H9 (cell line): Measurements from ENCODE around the gene GAGE13. TPM values are rescaled to one million over a fixed set of nuclear protein-coding genes. Genes with fewer than 3 reads are reported as not detected.
"Not testable (repeated sequence)": the region's sequence is repeated elsewhere in the genome, so short reads cannot be mapped to it uniquely, and the experiment has no call there.

Experiments used
- DNase-seq: peaks from one replicate; pipeline ENCODE4 v3.0.0-alpha.2; 2017
- H2AFZ ChIP-seq: one replicate; pipeline ENCODE4 v1.6.1; 2013; ENCODE audit warnings: mild to moderate bottlenecking, low read length, control low read depth, moderate library complexity
- H2AK5ac ChIP-seq: 2 replicates; pipeline ENCODE4 v1.6.1; 2013; ENCODE audit warnings: low read length, control low read depth, mixed read lengths; ENCODE audit not compliant: insufficient read length
- H2BK120ac ChIP-seq: one replicate; pipeline ENCODE4 v1.6.1; 2013; ENCODE audit warnings: low read depth, mild to moderate bottlenecking, low read length, control low read depth, inconsistent platforms; ENCODE audit not compliant: poor library complexity, severe bottlenecking
- H2BK12ac ChIP-seq: 2 replicates; pipeline ENCODE4 v1.6.1; 2013; ENCODE audit warnings: low read length, control low read depth, mixed read lengths, low read depth; ENCODE audit not compliant: insufficient read length
- H2BK15ac ChIP-seq: 2 replicates; pipeline ENCODE4 v1.6.1; 2013; ENCODE audit warnings: low read depth, low read length, control low read depth
- H2BK20ac ChIP-seq: one replicate; pipeline ENCODE4 v1.6.1; 2013; ENCODE audit warnings: low read depth, mild to moderate bottlenecking, low read length, control low read depth, inconsistent platforms; ENCODE audit not compliant: poor library complexity, severe bottlenecking
- H2BK5ac ChIP-seq: 2 replicates; pipeline ENCODE4 v1.6.1; 2013; ENCODE audit warnings: low read length, control low read depth, mixed read lengths; ENCODE audit not compliant: insufficient read length
- H3K14ac ChIP-seq: 2 replicates; pipeline ENCODE4 v1.6.1; 2013; ENCODE audit warnings: low read length, control low read depth; ENCODE audit not compliant: insufficient read depth
- H3K18ac ChIP-seq: 2 replicates; pipeline ENCODE4 v1.6.1; 2013; ENCODE audit warnings: low read depth, mild to moderate bottlenecking, mixed read lengths, low read length, control low read depth; ENCODE audit not compliant: insufficient read length
- H3K23ac ChIP-seq: 2 replicates; pipeline ENCODE4 v1.6.1; 2013; ENCODE audit warnings: low read length, control low read depth, mixed read lengths, low read depth; ENCODE audit not compliant: insufficient read length
- H3K23me2 ChIP-seq: 2 replicates; pipeline ENCODE4 v1.6.1; 2013; ENCODE audit warnings: low read depth, mild to moderate bottlenecking, mixed read lengths, low read length, control low read depth; ENCODE audit not compliant: insufficient read length, poor library complexity, severe bottlenecking
- H3K27ac ChIP-seq: 2 replicates; pipeline ENCODE4 v1.5.1; 2013; ENCODE audit warnings: low read length, control low read depth, mixed read lengths, low read depth; ENCODE audit not compliant: insufficient read length
- H3K27me3 ChIP-seq: 2 replicates; pipeline ENCODE4 v1.6.1; 2013; ENCODE audit warnings: low read length, control low read depth, inconsistent platforms; ENCODE audit not compliant: insufficient read depth
- H3K4ac ChIP-seq: 2 replicates; pipeline ENCODE4 v1.6.1; 2013; ENCODE audit warnings: low read depth, mild to moderate bottlenecking, control low read depth, inconsistent platforms, low read length, moderate library complexity
- H3K4me1 ChIP-seq: 2 replicates; pipeline ENCODE4 v1.6.1; 2013; ENCODE audit warnings: low read length, control low read depth, inconsistent platforms; ENCODE audit not compliant: insufficient read depth
- H3K4me2 ChIP-seq: 2 replicates; pipeline ENCODE4 v1.6.1; 2013; ENCODE audit warnings: low read length, control low read depth, mixed read lengths; ENCODE audit not compliant: insufficient read length, insufficient read depth
- H3K56ac ChIP-seq: 2 replicates; pipeline ENCODE4 v1.6.1; 2013; ENCODE audit warnings: low read depth, mild to moderate bottlenecking, mixed read lengths, low read length, control low read depth; ENCODE audit not compliant: insufficient read length
- H3K79me1 ChIP-seq: 2 replicates; pipeline ENCODE4 v1.6.1; 2013; ENCODE audit warnings: low read depth, mild to moderate bottlenecking, moderate library complexity, low read length, control low read depth, inconsistent platforms; ENCODE audit not compliant: insufficient read depth, poor library complexity, severe bottlenecking
- H3K79me2 ChIP-seq: 2 replicates; pipeline ENCODE4 v1.6.1; 2013; ENCODE audit warnings: low read length, control low read depth, inconsistent platforms; ENCODE audit not compliant: insufficient read depth
- H3K9ac ChIP-seq: 2 replicates; pipeline ENCODE4 v1.6.1; 2013; ENCODE audit warnings: low read length, control low read depth, mixed read lengths; ENCODE audit not compliant: insufficient read length; ENCODE audit errors: extremely low read depth
- H3K9me3 ChIP-seq: one replicate; pipeline ENCODE4 v1.6.1; 2013; ENCODE audit warnings: low read depth, low read length, inconsistent platforms; ENCODE audit not compliant: control insufficient read depth
- H3T11ph ChIP-seq: one replicate; pipeline ENCODE4 v1.6.1; 2013; ENCODE audit warnings: mild to moderate bottlenecking, low read length, control low read depth, inconsistent platforms
- H4K20me1 ChIP-seq: one replicate; pipeline ENCODE4 v1.6.1; 2013; ENCODE audit not compliant: control insufficient read depth, insufficient read length, insufficient read depth
- H4K5ac ChIP-seq: 2 replicates; pipeline ENCODE4 v1.6.1; 2013; ENCODE audit warnings: low read depth, mild to moderate bottlenecking, mixed read lengths, low read length, control low read depth; ENCODE audit not compliant: insufficient read length
- H4K8ac ChIP-seq: replicated peaks from 2 replicates; pipeline ENCODE4 v1.6.1; 2013; ENCODE audit warnings: low read length, control low read depth, mixed read lengths, low read depth; ENCODE audit not compliant: insufficient read length
- H4K91ac ChIP-seq: 2 replicates; pipeline ENCODE4 v1.6.1; 2013; ENCODE audit warnings: low read depth, mild to moderate bottlenecking, moderate library complexity, mixed read lengths, low read length, control low read depth; ENCODE audit not compliant: insufficient read length
- H3K27ac Mint-ChIP-seq, 3 experiments: 2 replicates in 2 of 3; 3 replicates in 1 of 3; pipeline ENCODE4 v1.8.0; 2020 to 2021; ENCODE audit warnings: mixed read lengths in 3 of 3, mild to moderate bottlenecking in 1 of 3, moderate library complexity in 1 of 3
- H3K27me3 Mint-ChIP-seq: 2 replicates; pipeline ENCODE4 v1.8.0; 2021; ENCODE audit warnings: low read depth, mild to moderate bottlenecking, moderate library complexity, mixed read lengths
- H3K36me3 Mint-ChIP-seq, 3 experiments: 2 replicates in 2 of 3; 3 replicates in 1 of 3; pipeline ENCODE4 v1.8.0; 2020 to 2021; ENCODE audit warnings: low read depth in 3 of 3, mixed read lengths in 3 of 3; ENCODE audit not compliant: insufficient read depth in 1 of 3
- H3K4me1 Mint-ChIP-seq, 2 experiments: 2 replicates each; pipeline ENCODE4 v1.8.0; 2020; ENCODE audit warnings: mixed read lengths in 2 of 2
- H3K4me3 Mint-ChIP-seq, 2 experiments: 2 replicates in 1 of 2; 3 replicates in 1 of 2; pipeline ENCODE4 v1.8.0; 2020 to 2021; ENCODE audit warnings: mild to moderate bottlenecking in 2 of 2, mixed read lengths in 2 of 2, moderate library complexity in 1 of 2
- H3K9me3 Mint-ChIP-seq, 2 experiments: 2 replicates in 1 of 2; 3 replicates in 1 of 2; pipeline ENCODE4 v1.8.0; 2020; ENCODE audit warnings: mild to moderate bottlenecking in 2 of 2, mixed read lengths in 2 of 2, moderate library complexity in 1 of 2
- CTCF ChIP-seq: fragments of 200-600 bp; sonication (generic); conservative IDR thresholded peaks from 3 replicates; pipeline ENCODE4 v1.8.0; 2021; ENCODE audit warnings: antibody characterized with exemption, mild to moderate bottlenecking
- WGBS: extraction: QIAGEN DNeasy Blood & Tissue Kit; methylation state at CpG from one replicate; pipeline ENCODE4 v1.1.7; 2013; ENCODE audit warnings: missing lambda C conversion rate, low lambda C conversion rate, mixed read lengths; ENCODE audit not compliant: insufficient read length; ENCODE audit errors: extremely low coverage; 5-methylcytosine and 5-hydroxymethylcytosine counted together
- total RNA-seq: library from RNA; stranded (reverse); gene quantifications from 2 replicates; pipeline ENCODE4 v1.2.1, GENCODE V29; 2021

GAGE13 gene
- total RNA-seq, 1 experiment from 2014 or later, result not detected

- no peak overlapping the region for H3K9ac ChIP-seq
- H2BK120ac ChIP-seq, result no peak overlapping the region
- no peak overlapping the region for H3T11ph ChIP-seq
- no CpG with 5 or more reads among the region's 17 CpGs for WGBS
- no peaks in the 10 kb centered on the region for H3K23me2 ChIP-seq
- H3K4ac ChIP-seq, result no peak overlapping the region
- no peaks in the 10 kb centered on the region for H3K27me3 ChIP-seq
- Mint-ChIP-seq H3K27ac (no peak overlapping the region), H3K4me1 (peaks cover 5 to 6% of the 10 kb centered on the region in 2 experiments), H3K9me3 (peaks cover 58 to 79% of the 10 kb centered on the region in 2 experiments), H3K4me3 (peak overlapping the region in 1 of 2 experiments; percentile 26; a peak in 1 of 5 replicates), H3K27me3 (no peaks in the 10 kb centered on the region; the same call in none of the 2 replicates), H3K36me3 (peaks cover 0 to 2% (median 1%) of the 10 kb centered on the region in 3 experiments; a peak in 4 of 7 replicates)
- H4K8ac ChIP-seq, result no peak overlapping the region
- peak overlapping the region; percentile 68; the same call in 1 of the 2 replicates for H2BK15ac ChIP-seq
- H3K4me1 ChIP-seq, result no peaks in the 10 kb centered on the region
- H3K79me2 ChIP-seq, result no peaks in the 10 kb centered on the region
- no peak overlapping the region for H3K4me2 ChIP-seq
- peaks cover 24% of the 10 kb centered on the region for H3K9me3 ChIP-seq
- no peak overlapping the region for H2AK5ac ChIP-seq
- no peak overlapping the region for H2BK5ac ChIP-seq
- no peaks in the 10 kb centered on the region for H3K79me1 ChIP-seq
- no peak overlapping the region for H3K18ac ChIP-seq
- no peak overlapping the region for H2BK20ac ChIP-seq
- no peaks in the 10 kb centered on the region for H4K20me1 ChIP-seq
- no peak for DNase-seq
- H2AFZ ChIP-seq, result no peak overlapping the region
- TF ChIP-seq CTCF, result no peak
- H3K14ac ChIP-seq, result no peak overlapping the region
- H3K27ac ChIP-seq, result no peak overlapping the region
- H3K56ac ChIP-seq, result no peak overlapping the region
- no peak overlapping the region for H2BK12ac ChIP-seq
- no peak overlapping the region for H4K5ac ChIP-seq
- H3K23ac ChIP-seq, result no peak overlapping the region
- H4K91ac ChIP-seq, result no peak overlapping the region
These were observed 38.7 kb upstream of the GAGE13 start for GRCh38 chrX:49292400-49293362.

- peaks cover 66 to 76% of the 10 kb centered on the region in 2 experiments for H3K9me3 Mint-ChIP-seq
- H3K23me2 ChIP-seq, H2BK15ac ChIP-seq, H3K18ac ChIP-seq, H2BK5ac ChIP-seq, H3K56ac ChIP-seq, H3K14ac ChIP-seq, H3T11ph ChIP-seq, H4K5ac ChIP-seq, H3K4ac ChIP-seq, H2BK120ac ChIP-seq, H3K4me3 Mint-ChIP-seq, H4K91ac ChIP-seq, H3K27ac Mint-ChIP-seq, H3K27ac ChIP-seq, H2BK12ac ChIP-seq, H3K4me1 ChIP-seq, DNase-seq, H2BK20ac ChIP-seq, H3K23ac ChIP-seq, H2AFZ ChIP-seq, H3K4me1 Mint-ChIP-seq, H4K8ac ChIP-seq, H3K9ac ChIP-seq, H4K20me1 ChIP-seq, H3K27me3 Mint-ChIP-seq, H3K4me2 ChIP-seq, H3K79me1 ChIP-seq, H2AK5ac ChIP-seq, H3K36me3 Mint-ChIP-seq, H3K79me2 ChIP-seq, H3K27me3 ChIP-seq: not testable (repeated sequence)
- H3K9me3 ChIP-seq, result peaks cover 31% of the 10 kb centered on the region
- WGBS, result no CpG with 5 or more reads among the region's 5 CpGs
These were observed 32.1 kb upstream of the GAGE13 start for GRCh38 chrX:49299293-49299692.
